Hepatocyte (in vitro differentiated cells): Measurements from ENCODE around the gene ZNF484. TPM values are rescaled to one million over a fixed set of nuclear protein-coding genes. Genes with fewer than 3 reads are reported as not detected.

ENCODE experiments used
- DNase-seq: peaks from one replicate; pipeline ENCODE4 v3.0.0-alpha.2; 2016; ENCODE audit warnings: low spot score
- H2AFZ ChIP-seq: fragments of 200-600 bp; sonication (generic); 2 replicates; pipeline ENCODE4 v1.6.0; 2016; ENCODE audit warnings: antibody characterized with exemption, mild to moderate bottlenecking
- H3K27ac ChIP-seq: fragments of 200-600 bp; sonication (generic); 2 replicates; pipeline ENCODE4 v1.5.1; 2016; ENCODE audit warnings: mild to moderate bottlenecking
- H3K27me3 ChIP-seq: fragments of 200-600 bp; sonication (generic); 2 replicates; pipeline ENCODE4 v1.6.1; 2016
- H3K36me3 ChIP-seq: fragments of 200-600 bp; sonication (generic); replicated peaks from 2 replicates; pipeline ENCODE4 v1.5.1; 2016; ENCODE audit warnings: low read depth; ENCODE audit not compliant: insufficient read depth
- H3K4me1 ChIP-seq: fragments of 200-600 bp; sonication (generic); 2 replicates; pipeline ENCODE4 v1.5.1; 2016; ENCODE audit warnings: mild to moderate bottlenecking, moderate library complexity; ENCODE audit not compliant: insufficient read depth
- H3K4me2 ChIP-seq: fragments of 200-600 bp; sonication (generic); 2 replicates; pipeline ENCODE4 v1.6.0; 2016
- H3K4me3 ChIP-seq: fragments of 200-600 bp; sonication (generic); 2 replicates; pipeline ENCODE4 v1.5.1; 2016; ENCODE audit warnings: mild to moderate bottlenecking
- H3K79me2 ChIP-seq: fragments of 200-600 bp; sonication (generic); 2 replicates; pipeline ENCODE4 v1.6.0; 2017; ENCODE audit warnings: mild to moderate bottlenecking
- H3K9me2 ChIP-seq: fragments of 200-600 bp; sonication (generic); replicated peaks from 2 replicates; pipeline ENCODE4 v1.6.0; 2017; ENCODE audit warnings: mild to moderate bottlenecking; ENCODE audit not compliant: insufficient read depth
- H3K9me3 ChIP-seq: fragments of 200-600 bp; sonication (generic); 2 replicates; pipeline ENCODE4 v1.5.1; 2016; ENCODE audit warnings: low read depth, mild to moderate bottlenecking
- H4K20me1 ChIP-seq: fragments of 200-600 bp; sonication (generic); 2 replicates; pipeline ENCODE4 v1.6.0; 2016; ENCODE audit warnings: mild to moderate bottlenecking; ENCODE audit not compliant: insufficient read depth, poor library complexity, severe bottlenecking
- EZH2 ChIP-seq: fragments of 200-600 bp; sonication (generic); IDR thresholded peaks from 2 replicates; pipeline ENCODE4 v1.6.1; 2016; ENCODE audit warnings: antibody characterized with exemption, mild to moderate bottlenecking, borderline replicate concordance
- EZH2phosphoT487 ChIP-seq: fragments of 200-600 bp; sonication (generic); IDR thresholded peaks from one replicate; pipeline ENCODE4 v1.6.1; 2018; ENCODE audit warnings: antibody characterized with exemption, mild to moderate bottlenecking, low read depth, moderate library complexity; ENCODE audit not compliant: unreplicated experiment, severe bottlenecking
- WGBS: methylation state at CpG from one replicate; pipeline ENCODE4 v1.1.6; 2016; ENCODE audit warnings: low lambda C conversion rate; ENCODE audit errors: missing lambda C conversion rate; 5-methylcytosine and 5-hydroxymethylcytosine counted together
- polyA plus RNA-seq: library from polyadenylated mRNA; unstranded; fragments of >200 nt; fragmentation: Nextera tagmentation; extraction: Ambion mirVana; gene quantifications from 2 replicates; pipeline ENCODE4 v1.2.1, GENCODE V29; 2016
- total RNA-seq: library from RNA; depleted of rRNA; stranded (reverse); fragments of >200 nt; gene quantifications from 2 replicates; pipeline ENCODE4 v1.2.3, GENCODE V29; 2014
- TF ChIP-seq, protein P1 (sequence below): fragments of 200-600 bp; sonication (generic); IDR thresholded peaks from 2 replicates; pipeline ENCODE4 v1.5.1; 2016; ENCODE audit warnings: antibody characterized with exemption, mild to moderate bottlenecking; ENCODE audit not compliant: poor library complexity

ZNF484 gene
- total and polyA plus RNA-seq, 2 experiments from 2014 or later = 1.6 to 10.3 TPM

DNA sequence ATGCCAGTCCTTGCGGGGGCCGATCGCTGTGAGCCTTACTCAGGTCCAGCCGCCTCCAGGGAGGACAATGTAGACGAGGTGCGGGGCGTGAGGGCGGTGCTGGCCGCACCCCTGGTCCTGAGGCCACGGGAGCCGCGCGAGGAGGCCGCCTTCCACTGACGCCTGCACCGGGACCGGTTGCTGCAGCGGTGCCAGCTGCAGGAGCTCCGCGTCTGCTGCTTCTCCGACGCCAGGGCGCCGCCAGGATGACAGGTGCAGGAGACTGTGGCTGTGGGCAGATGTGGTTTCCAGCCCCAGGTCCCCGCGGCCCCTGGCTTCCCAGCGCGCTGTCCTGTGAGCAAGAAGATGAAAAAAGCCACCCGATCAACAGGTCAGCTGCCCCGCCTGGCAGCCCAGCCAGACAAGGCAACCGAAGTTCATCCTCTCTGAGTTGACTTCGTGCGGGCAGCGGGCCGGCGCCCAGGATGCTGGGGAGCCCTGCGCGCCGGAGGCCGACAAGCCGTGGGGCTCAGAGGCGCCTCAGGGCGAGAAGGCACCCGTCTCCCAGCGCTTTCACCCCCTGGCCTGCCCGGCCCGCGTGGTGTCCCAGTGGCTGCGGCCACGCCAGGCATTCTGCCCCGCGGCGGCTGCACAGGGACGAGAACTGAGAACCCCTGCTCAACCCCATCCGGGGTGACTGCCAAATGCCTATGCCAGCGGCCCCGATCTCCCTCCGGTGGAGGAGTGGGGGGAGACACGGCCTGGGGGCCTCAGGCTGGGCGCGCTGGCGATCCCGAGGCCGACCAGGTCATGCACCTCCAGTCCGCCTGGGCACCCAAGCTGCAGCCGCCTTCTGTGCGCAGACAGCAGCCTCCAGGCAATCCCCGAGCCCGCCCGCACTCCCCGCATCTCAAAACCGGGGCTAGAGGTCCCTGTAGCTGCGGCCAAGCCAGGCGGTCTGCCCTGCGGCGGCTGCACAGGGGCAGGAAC lies 69.8 kb downstream of the ZNF484 start:
- no peak for DNase-seq
- H3K27ac ChIP-seq = no peak overlapping the region
- no peaks in the 10 kb centered on the region for H3K9me2 ChIP-seq
- H3K36me3 ChIP-seq = no peaks in the 10 kb centered on the region
- no peak overlapping the region for H2AFZ ChIP-seq
- peak overlapping the region; percentile 86 for H3K4me2 ChIP-seq
- peaks cover 15% of the 10 kb centered on the region for H3K4me1 ChIP-seq
- no peaks in the 10 kb centered on the region for H3K9me3 ChIP-seq
- 23% methylated on average over 71 of the region's 76 CpGs for WGBS
- no peak for TF ChIP-seq EZH2
- TF ChIP-seq, protein P1, sequence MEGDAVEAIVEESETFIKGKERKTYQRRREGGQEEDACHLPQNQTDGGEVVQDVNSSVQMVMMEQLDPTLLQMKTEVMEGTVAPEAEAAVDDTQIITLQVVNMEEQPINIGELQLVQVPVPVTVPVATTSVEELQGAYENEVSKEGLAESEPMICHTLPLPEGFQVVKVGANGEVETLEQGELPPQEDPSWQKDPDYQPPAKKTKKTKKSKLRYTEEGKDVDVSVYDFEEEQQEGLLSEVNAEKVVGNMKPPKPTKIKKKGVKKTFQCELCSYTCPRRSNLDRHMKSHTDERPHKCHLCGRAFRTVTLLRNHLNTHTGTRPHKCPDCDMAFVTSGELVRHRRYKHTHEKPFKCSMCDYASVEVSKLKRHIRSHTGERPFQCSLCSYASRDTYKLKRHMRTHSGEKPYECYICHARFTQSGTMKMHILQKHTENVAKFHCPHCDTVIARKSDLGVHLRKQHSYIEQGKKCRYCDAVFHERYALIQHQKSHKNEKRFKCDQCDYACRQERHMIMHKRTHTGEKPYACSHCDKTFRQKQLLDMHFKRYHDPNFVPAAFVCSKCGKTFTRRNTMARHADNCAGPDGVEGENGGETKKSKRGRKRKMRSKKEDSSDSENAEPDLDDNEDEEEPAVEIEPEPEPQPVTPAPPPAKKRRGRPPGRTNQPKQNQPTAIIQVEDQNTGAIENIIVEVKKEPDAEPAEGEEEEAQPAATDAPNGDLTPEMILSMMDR = no peak
- peak; percentile 44 for TF ChIP-seq EZH2phosphoT487
- no peaks in the 10 kb centered on the region for H3K79me2 ChIP-seq
- no peak overlapping the region for H3K4me3 ChIP-seq
- peaks cover 3% of the 10 kb centered on the region for H4K20me1 ChIP-seq
- peaks cover 88% of the 10 kb centered on the region for H3K27me3 ChIP-seq

DNA sequence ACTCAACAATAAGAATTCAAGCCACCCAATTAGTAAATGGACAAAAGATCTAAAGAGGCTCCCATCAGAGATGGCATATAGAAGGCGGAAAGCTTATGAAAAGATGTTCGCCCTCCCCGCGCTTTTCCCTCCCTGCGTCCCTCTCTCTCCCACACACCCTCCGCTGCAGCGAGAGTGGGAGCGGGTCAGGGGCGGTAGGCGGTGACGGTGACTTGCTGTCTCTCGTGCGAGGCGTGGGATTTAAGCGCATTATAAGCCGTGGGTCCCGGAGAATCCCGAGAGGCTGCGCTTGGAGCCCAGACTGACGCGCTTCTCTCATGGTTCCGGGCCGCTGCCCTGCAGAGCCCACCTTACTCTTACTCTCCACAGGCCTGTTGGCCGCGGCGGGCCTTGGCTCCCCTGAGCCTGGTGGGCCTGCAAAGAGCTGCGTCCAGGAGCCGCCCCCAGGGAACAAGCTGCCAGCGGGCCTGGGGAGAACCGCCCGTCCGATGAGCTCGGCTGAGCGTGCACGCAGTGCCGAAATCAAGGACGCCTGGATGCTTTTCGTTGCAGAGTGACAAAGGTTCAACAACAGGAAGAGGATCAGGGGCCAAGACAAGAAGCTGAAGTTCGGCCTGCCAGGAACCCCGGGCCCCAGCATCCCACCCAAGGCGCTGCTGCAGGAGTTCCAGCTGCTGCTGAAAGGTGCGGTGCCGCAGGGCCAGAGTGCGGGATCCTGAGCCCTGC lies 70.6 kb downstream of the ZNF484 start:
- H3K4me1 ChIP-seq = peaks cover 15% of the 10 kb centered on the region
- no peak overlapping the region for H3K27ac ChIP-seq
- H3K4me2 ChIP-seq = no peak overlapping the region
- H3K27me3 ChIP-seq = peaks cover 79% of the 10 kb centered on the region
- H3K79me2 ChIP-seq = no peaks in the 10 kb centered on the region
- no peaks in the 10 kb centered on the region for H3K9me3 ChIP-seq
- no peak overlapping the region for H3K4me3 ChIP-seq
- no peak overlapping the region for H2AFZ ChIP-seq
- no peaks in the 10 kb centered on the region for H3K36me3 ChIP-seq
- 86% methylated on average over 39 of the region's 44 CpGs for WGBS
- no peak for TF ChIP-seq EZH2
- TF ChIP-seq EZH2phosphoT487 = no peak
- TF ChIP-seq, protein P1 = no peak
- no peak for DNase-seq
- peaks cover 3% of the 10 kb centered on the region for H4K20me1 ChIP-seq
- H3K9me2 ChIP-seq = no peaks in the 10 kb centered on the region

DNA sequence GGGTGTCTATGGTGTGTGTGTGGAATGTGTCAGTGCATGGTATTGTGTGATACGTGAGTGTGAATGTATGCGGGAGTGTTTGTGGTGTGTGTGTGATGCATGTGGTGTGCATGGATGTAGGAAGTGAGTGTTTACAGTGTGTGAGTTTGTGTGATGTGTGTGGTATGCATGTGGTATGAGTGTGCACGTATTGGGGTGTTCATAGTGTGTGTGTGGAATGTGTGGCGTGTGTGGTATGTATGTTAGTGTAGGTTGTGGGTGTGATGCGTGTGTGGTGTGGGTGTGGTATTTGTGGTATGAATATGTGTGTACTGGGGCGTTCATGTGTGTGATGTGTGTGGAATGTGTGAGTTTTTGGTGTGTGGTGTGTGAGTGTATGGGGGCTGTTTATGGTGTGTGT lies 73.1 kb downstream of the ZNF484 start:
- Histone ChIP-seq H3K79me2 (no peaks in the 10 kb centered on the region), H3K9me3 (no peaks in the 10 kb centered on the region), H3K27me3 (peaks cover 57% of the 10 kb centered on the region), H2AFZ (no peak overlapping the region), H3K9me2 (no peaks in the 10 kb centered on the region), H4K20me1 (peaks cover 3% of the 10 kb centered on the region), H3K4me3 (no peak overlapping the region), H3K4me1 (peaks cover 12% of the 10 kb centered on the region), H3K27ac (no peak overlapping the region), H3K4me2 (no peak overlapping the region), H3K36me3 (no peaks in the 10 kb centered on the region)
- no peak for TF ChIP-seq EZH2
- no peak for TF ChIP-seq EZH2phosphoT487
- TF ChIP-seq, protein P1 = no peak
- WGBS = 92% methylated on average over 6 of the region's 6 CpGs
- no peak for DNase-seq
